Measurements from ENCODE around the gene TM4SF4. TPM values are rescaled to one million over a fixed set of nuclear protein-coding genes. Genes with fewer than 3 reads are reported as not detected.

TM4SF4 gene
- total and polyA plus RNA-seq, 4 donors, result 184 to 230 (median 208) TPM

DNA sequence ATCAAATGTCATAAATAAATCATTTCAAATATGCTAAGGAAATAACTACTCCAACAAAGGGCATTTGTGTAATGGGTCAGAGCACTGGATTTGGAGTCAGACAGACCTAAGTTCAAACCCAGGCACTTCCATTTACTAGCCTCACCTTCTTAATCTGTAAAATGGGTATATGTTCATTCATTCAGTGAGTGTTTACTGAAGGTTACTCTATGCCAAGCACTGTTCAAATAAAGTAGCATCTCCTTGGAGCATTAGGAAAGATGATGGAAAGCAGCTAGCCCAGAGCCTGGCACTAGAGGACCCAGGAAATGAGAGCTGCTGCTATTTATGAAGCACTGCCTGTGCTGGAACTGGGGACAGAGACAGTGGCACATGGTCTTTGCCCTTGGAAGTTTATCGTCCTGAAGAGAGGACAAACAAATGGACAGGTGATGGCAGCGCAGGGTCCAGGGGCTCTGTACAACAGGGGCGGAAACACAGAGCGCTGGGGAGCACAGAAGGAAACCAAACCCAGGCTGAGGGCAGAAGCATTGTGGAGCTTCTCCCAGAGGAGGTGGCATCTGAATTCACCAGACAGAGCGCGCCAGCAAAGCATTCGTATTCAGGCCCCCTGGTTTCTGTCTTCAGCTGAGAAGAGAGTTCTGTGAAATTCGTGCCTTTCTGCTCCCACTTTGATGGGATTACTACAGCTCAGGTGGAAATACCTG is 19.0 kb downstream of the TM4SF4 start:
- Histone ChIP-seq H3K36me3 (ENCODE audit: control insufficient read depth in 4 of 4, insufficient read depth in 3 of 4, low read depth in 1 of 4, low read length in 3 of 4) (peaks cover 0 to 57% (median 53%) of the 10 kb centered on the region in 4 donors), H3K27me3 (ENCODE audit: control insufficient read depth in 4 of 4, insufficient read depth in 4 of 4, low read length in 3 of 4) (no peaks in the 10 kb centered on the region), H3K4me3 (ENCODE audit: low read depth in 1 of 3, low read length in 3 of 3) (no peak overlapping the region), H3K9ac (ENCODE audit: low read depth in 1 of 2, low read length in 2 of 2) (no peak overlapping the region), H3K4me1 (ENCODE audit: control insufficient read depth in 4 of 4, insufficient read depth in 4 of 4, low read length in 3 of 4) (peaks cover 0 to 3% (median 0%) of the 10 kb centered on the region in 4 donors), H3K27ac (ENCODE audit: low read depth in 1 of 2, low read length in 2 of 2) (no peak overlapping the region), H3K9me3 (ENCODE audit: control insufficient read depth in 4 of 4, low read length in 3 of 4) (no peaks in the 10 kb centered on the region)
- DNase-seq (ENCODE audit: low spot score), result no peak
- 85% methylated on average over 8 of the region's 8 CpGs for WGBS
- TF ChIP-seq, protein P1, sequence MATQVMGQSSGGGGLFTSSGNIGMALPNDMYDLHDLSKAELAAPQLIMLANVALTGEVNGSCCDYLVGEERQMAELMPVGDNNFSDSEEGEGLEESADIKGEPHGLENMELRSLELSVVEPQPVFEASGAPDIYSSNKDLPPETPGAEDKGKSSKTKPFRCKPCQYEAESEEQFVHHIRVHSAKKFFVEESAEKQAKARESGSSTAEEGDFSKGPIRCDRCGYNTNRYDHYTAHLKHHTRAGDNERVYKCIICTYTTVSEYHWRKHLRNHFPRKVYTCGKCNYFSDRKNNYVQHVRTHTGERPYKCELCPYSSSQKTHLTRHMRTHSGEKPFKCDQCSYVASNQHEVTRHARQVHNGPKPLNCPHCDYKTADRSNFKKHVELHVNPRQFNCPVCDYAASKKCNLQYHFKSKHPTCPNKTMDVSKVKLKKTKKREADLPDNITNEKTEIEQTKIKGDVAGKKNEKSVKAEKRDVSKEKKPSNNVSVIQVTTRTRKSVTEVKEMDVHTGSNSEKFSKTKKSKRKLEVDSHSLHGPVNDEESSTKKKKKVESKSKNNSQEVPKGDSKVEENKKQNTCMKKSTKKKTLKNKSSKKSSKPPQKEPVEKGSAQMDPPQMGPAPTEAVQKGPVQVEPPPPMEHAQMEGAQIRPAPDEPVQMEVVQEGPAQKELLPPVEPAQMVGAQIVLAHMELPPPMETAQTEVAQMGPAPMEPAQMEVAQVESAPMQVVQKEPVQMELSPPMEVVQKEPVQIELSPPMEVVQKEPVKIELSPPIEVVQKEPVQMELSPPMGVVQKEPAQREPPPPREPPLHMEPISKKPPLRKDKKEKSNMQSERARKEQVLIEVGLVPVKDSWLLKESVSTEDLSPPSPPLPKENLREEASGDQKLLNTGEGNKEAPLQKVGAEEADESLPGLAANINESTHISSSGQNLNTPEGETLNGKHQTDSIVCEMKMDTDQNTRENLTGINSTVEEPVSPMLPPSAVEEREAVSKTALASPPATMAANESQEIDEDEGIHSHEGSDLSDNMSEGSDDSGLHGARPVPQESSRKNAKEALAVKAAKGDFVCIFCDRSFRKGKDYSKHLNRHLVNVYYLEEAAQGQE (IDR thresholded peaks at IDR 0.05), result no peak
- peak in 1 of 2 donors; percentile 21 for TF ChIP-seq HNF4A (conservative IDR thresholded peaks at IDR 0.05)

DNA sequence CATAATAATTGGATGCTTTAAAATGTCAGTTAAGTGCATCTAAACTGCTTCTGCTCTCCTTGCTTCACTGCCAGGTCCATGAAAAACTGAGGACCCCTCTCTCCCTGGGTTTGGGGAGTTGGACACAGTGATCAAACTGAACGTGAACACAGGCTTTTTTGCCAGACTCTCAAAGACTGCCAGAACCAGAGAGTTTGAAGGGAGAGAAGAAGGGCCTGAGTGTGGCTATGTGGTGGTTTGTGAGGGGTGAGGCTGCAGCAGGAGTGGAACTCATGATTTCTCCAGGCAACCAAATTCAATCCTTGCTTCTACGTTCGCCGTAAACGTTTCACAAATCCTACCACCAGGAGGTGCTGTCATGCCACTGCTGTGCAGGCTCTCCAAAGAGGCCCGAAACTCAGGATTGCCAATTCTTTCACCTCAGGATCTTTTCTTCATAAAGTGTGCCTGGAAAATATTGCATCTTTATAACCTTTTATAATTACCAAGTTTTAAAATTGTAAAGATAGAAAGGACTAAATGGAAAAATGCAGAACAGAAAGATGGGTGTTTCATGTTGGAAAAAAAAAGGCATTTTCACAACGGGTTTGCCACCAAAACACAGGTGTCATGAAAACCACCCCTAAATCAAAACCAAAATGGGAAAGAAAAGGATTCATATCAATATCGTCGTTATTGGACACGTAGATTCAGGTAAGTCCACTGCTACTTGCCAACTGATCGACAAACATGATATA is 19.7 kb downstream of the TM4SF4 start:
- H3K36me3 ChIP-seq (ENCODE audit: control insufficient read depth in 4 of 4, insufficient read depth in 3 of 4, low read depth in 1 of 4, low read length in 3 of 4), result peaks cover 2 to 58% (median 53%) of the 10 kb centered on the region in 4 donors

DNA sequence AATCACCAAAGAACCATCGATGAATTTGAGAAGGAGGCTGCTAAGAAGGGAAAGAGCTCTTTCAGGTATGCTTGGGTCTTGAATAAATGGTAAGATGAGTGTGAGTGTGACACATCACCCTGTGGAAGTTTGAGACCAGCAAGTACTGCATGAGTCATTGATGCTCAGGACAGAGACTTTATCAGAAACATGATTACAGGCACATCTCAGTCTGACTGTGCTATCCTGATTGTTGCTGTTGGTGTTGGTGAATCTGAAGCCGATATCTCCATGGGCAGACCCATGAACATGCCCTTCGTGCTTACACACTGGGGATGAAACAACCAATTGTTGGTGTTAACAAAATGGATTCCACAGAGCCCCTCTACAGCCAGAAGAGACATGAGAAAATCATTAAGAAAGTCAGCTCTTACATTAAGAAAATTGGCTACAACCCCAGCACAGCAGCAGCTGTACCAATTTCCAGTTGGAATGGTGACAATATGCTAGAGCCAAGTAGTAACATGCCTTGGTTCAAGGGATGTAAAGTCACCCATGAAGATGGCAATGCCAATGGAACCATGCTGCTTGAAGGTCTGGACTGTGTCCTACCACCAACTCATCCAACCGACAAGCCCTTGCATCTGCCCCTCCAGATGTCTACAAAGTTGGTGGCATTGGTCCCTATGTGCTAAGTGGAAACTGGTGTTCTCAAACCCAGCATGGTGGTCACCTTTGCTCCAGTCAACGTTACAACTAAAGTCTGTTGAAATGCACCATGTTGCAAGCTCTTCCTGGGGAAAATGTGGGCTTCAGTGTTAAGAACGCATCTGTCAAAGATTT is 20.5 kb downstream of the TM4SF4 start:
- Histone ChIP-seq H3K27ac (ENCODE audit: low read depth in 1 of 2, low read length in 2 of 2) (no peak overlapping the region), H3K4me1 (ENCODE audit: control insufficient read depth in 4 of 4, insufficient read depth in 4 of 4, low read length in 3 of 4) (peaks cover 0 to 3% (median 0%) of the 10 kb centered on the region in 4 donors), H3K27me3 (ENCODE audit: control insufficient read depth in 4 of 4, insufficient read depth in 4 of 4, low read length in 3 of 4) (no peaks in the 10 kb centered on the region), H3K4me3 (ENCODE audit: low read depth in 1 of 3, low read length in 3 of 3) (no peak overlapping the region), H3K9me3 (ENCODE audit: control insufficient read depth in 4 of 4, low read length in 3 of 4) (no peaks in the 10 kb centered on the region), H3K36me3 (ENCODE audit: control insufficient read depth in 4 of 4, insufficient read depth in 3 of 4, low read depth in 1 of 4, low read length in 3 of 4) (peaks cover 4 to 53% (median 50%) of the 10 kb centered on the region in 4 donors), H3K9ac (ENCODE audit: low read depth in 1 of 2, low read length in 2 of 2) (no peak overlapping the region)
- TF ChIP-seq GABPA (IDR thresholded peaks at IDR 0.05 in 1 of 2, conservative IDR thresholded peaks at IDR 0.05 in 1 of 2), result no peak
- TF ChIP-seq TAF1 (conservative IDR thresholded peaks at IDR 0.05), result no peak
- no peak for TF ChIP-seq FOXA1 (IDR thresholded peaks at IDR 0.05)
- TF ChIP-seq FOXA2 (IDR thresholded peaks at IDR 0.05), result no peak
- TF ChIP-seq, protein P2, sequence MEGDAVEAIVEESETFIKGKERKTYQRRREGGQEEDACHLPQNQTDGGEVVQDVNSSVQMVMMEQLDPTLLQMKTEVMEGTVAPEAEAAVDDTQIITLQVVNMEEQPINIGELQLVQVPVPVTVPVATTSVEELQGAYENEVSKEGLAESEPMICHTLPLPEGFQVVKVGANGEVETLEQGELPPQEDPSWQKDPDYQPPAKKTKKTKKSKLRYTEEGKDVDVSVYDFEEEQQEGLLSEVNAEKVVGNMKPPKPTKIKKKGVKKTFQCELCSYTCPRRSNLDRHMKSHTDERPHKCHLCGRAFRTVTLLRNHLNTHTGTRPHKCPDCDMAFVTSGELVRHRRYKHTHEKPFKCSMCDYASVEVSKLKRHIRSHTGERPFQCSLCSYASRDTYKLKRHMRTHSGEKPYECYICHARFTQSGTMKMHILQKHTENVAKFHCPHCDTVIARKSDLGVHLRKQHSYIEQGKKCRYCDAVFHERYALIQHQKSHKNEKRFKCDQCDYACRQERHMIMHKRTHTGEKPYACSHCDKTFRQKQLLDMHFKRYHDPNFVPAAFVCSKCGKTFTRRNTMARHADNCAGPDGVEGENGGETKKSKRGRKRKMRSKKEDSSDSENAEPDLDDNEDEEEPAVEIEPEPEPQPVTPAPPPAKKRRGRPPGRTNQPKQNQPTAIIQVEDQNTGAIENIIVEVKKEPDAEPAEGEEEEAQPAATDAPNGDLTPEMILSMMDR (IDR thresholded peaks at IDR 0.05; ENCODE audit: low read depth, low read length, missing input control), result no peak
- no peak for DNase-seq (ENCODE audit: low spot score)
- 89% methylated on average over 6 of the region's 6 CpGs for WGBS

More for the DNA sequence above, 19.7 kb downstream of the TM4SF4 start:
- no peak overlapping the region for H3K4me3 ChIP-seq (ENCODE audit: low read depth in 1 of 3, low read length in 3 of 3)
- DNase-seq (ENCODE audit: low spot score), result no peak
- peak; percentile 72 to 82 for TF ChIP-seq RAD21 (IDR thresholded peaks at IDR 0.05)
- no peak for TF ChIP-seq HNF4A (conservative IDR thresholded peaks at IDR 0.05)
- TF ChIP-seq, protein P2 (IDR thresholded peaks at IDR 0.05; ENCODE audit: low read depth, low read length, missing input control), result peak; percentile 51
- H3K9me3 ChIP-seq (ENCODE audit: control insufficient read depth in 4 of 4, low read length in 3 of 4), result no peaks in the 10 kb centered on the region
- peaks cover 0 to 3% (median 0%) of the 10 kb centered on the region in 4 donors for H3K4me1 ChIP-seq (ENCODE audit: control insufficient read depth in 4 of 4, insufficient read depth in 4 of 4, low read length in 3 of 4)
- 69% methylated on average over 11 of the region's 11 CpGs for WGBS
- no peaks in the 10 kb centered on the region for H3K27me3 ChIP-seq (ENCODE audit: control insufficient read depth in 4 of 4, insufficient read depth in 4 of 4, low read length in 3 of 4)
- H3K27ac ChIP-seq (ENCODE audit: low read depth in 1 of 2, low read length in 2 of 2), result no peak overlapping the region
- H3K9ac ChIP-seq (ENCODE audit: low read depth in 1 of 2, low read length in 2 of 2), result no peak overlapping the region

Measured in liver (tissue), 9 donors.